Neural cell (in vitro differentiated cells): ENCODE results near the gene FOXL2. TPM values are rescaled to one million over a fixed set of nuclear protein-coding genes. Genes with fewer than 3 reads are reported as not detected.

Experiments
- H2AFZ ChIP-seq: fragments of 200-600, 300-800 bp; sonication (generic), shearing (Covaris generic); 2 replicates; pipeline ENCODE4 v1.6.0; 2014; ENCODE audit warnings: low read depth, mild to moderate bottlenecking, antibody characterized with exemption, low read length, moderate library complexity
- H3F3A ChIP-seq: fragments of 200-600 bp; shearing (Covaris generic); 2 replicates; pipeline ENCODE4 v1.6.1; 2016; ENCODE audit warnings: mild to moderate bottlenecking, moderate library complexity, mixed read lengths, antibody characterized with exemption, low read length; ENCODE audit not compliant: insufficient read depth, poor library complexity, severe bottlenecking
- H3K27ac ChIP-seq: fragments of 200-600, 300-800 bp; sonication (generic), shearing (Covaris generic); 2 replicates; pipeline ENCODE4 v1.5.1; 2014; ENCODE audit warnings: mild to moderate bottlenecking, low read length, moderate library complexity
- H3K27me3 ChIP-seq: fragments of 300-800, 200-600 bp; sonication (generic), shearing (Covaris generic); 2 replicates; pipeline ENCODE4 v1.6.0; 2014; ENCODE audit warnings: mild to moderate bottlenecking, low read depth, low read length, moderate library complexity; ENCODE audit not compliant: insufficient read depth
- H3K36me3 ChIP-seq: fragments of 300-800, 200-600 bp; sonication (generic), shearing (Covaris generic); 2 replicates; pipeline ENCODE4 v1.5.1; 2014; ENCODE audit warnings: mild to moderate bottlenecking, antibody characterized with exemption, low read length, moderate library complexity; ENCODE audit not compliant: insufficient read depth
- H3K4me2 ChIP-seq: fragments of 300-800, 200-600 bp; sonication (generic), shearing (Covaris generic); 2 replicates; pipeline ENCODE4 v1.6.0; 2014; ENCODE audit warnings: mild to moderate bottlenecking, low read length
- H3K4me3 ChIP-seq: fragments of 300-800, 200-600 bp; sonication (generic), shearing (Covaris generic); 2 replicates; pipeline ENCODE4 v1.5.1; 2014; ENCODE audit warnings: mild to moderate bottlenecking, low read length, moderate library complexity
- H3K79me2 ChIP-seq: fragments of 200-600 bp; shearing (Covaris generic); replicated peaks from 2 replicates; pipeline ENCODE4 v1.6.0; 2014; ENCODE audit warnings: mild to moderate bottlenecking, low read length, moderate library complexity; ENCODE audit not compliant: insufficient read depth
- H3K9ac ChIP-seq: fragments of 300-800, 200-600 bp; sonication (generic), shearing (Covaris generic); 2 replicates; pipeline ENCODE4 v1.6.1; 2016; ENCODE audit warnings: mild to moderate bottlenecking, low read length, mixed read lengths
- H3K9me2 ChIP-seq: fragments of 200-600 bp; shearing (Covaris generic); 2 replicates; pipeline ENCODE4 v1.6.1; 2016; ENCODE audit warnings: mild to moderate bottlenecking, low read length, mixed read lengths; ENCODE audit not compliant: insufficient read depth
- H3K9me3 ChIP-seq: fragments of 200-600, 300-800 bp; sonication (generic), shearing (Covaris generic); 2 replicates; pipeline ENCODE4 v1.6.1; 2016; ENCODE audit warnings: mild to moderate bottlenecking, mixed run types, low read length, moderate library complexity, mixed read lengths
- H4K20me1 ChIP-seq: fragments of 200-600 bp; shearing (Covaris generic); 2 replicates; pipeline ENCODE4 v1.6.1; 2016; ENCODE audit warnings: mild to moderate bottlenecking, mixed run types; ENCODE audit not compliant: insufficient read depth
- CTCF ChIP-seq: fragments of 450-650 bp; IDR thresholded peaks from 2 replicates; pipeline ENCODE4 v1.5.1; 2014; ENCODE audit warnings: antibody characterized with exemption, mild to moderate bottlenecking, moderate library complexity; ENCODE audit not compliant: poor library complexity, severe bottlenecking
- EP300 ChIP-seq: fragments of 450-650 bp; conservative IDR thresholded peaks from 2 replicates; pipeline ENCODE4 v1.6.1; 2014; ENCODE audit warnings: antibody characterized with exemption, mild to moderate bottlenecking, moderate library complexity; ENCODE audit not compliant: poor library complexity, severe bottlenecking
- EZH2 ChIP-seq: fragments of 200-600, 300-800 bp; shearing (Covaris generic), sonication (generic); IDR thresholded peaks from 2 replicates; pipeline ENCODE4 v1.6.1; 2014; ENCODE audit warnings: antibody characterized with exemption, low read length, borderline replicate concordance, mild to moderate bottlenecking; ENCODE audit not compliant: insufficient read depth, poor library complexity, severe bottlenecking
- MXI1 ChIP-seq: fragments of 450-650 bp; conservative IDR thresholded peaks from 2 replicates; pipeline ENCODE4 v1.6.1; 2014; ENCODE audit warnings: antibody characterized with exemption, mild to moderate bottlenecking; ENCODE audit not compliant: poor library complexity, severe bottlenecking
- POLR2AphosphoS5 ChIP-seq: IDR thresholded peaks from 2 replicates; pipeline ENCODE4 v1.6.1; 2012
- RAD21 ChIP-seq: fragments of 450-650 bp; conservative IDR thresholded peaks from 2 replicates; pipeline ENCODE4 v1.6.1; 2014; ENCODE audit warnings: antibody characterized with exemption, mild to moderate bottlenecking, moderate library complexity
- REST ChIP-seq: IDR thresholded peaks from 2 replicates; pipeline ENCODE4 v1.6.1; 2012; ENCODE audit warnings: borderline replicate concordance
- SMC3 ChIP-seq: fragments of 450-650 bp; conservative IDR thresholded peaks from 2 replicates; pipeline ENCODE4 v1.6.1; 2014; ENCODE audit warnings: antibody characterized with exemption, mild to moderate bottlenecking, moderate library complexity; ENCODE audit not compliant: poor library complexity
- TAF1 ChIP-seq: IDR thresholded peaks from 2 replicates; pipeline ENCODE4 v1.6.1; 2012; ENCODE audit warnings: low read depth
- polyA plus RNA-seq: library from polyadenylated mRNA; depleted of rRNA; stranded (reverse); fragments of >200 nt; gene quantifications from 2 replicates; pipeline ENCODE4 v1.2.3, GENCODE V29; 2014

Gene FOXL2
- polyA plus RNA-seq, 1 donor from 2014 or later, result not detected

- H3K9me3 ChIP-seq, result no peaks in the 10 kb centered on the region
- no peaks in the 10 kb centered on the region for H3F3A ChIP-seq
- no peak for TF ChIP-seq RAD21
- TF ChIP-seq EZH2, result no peak
- TF ChIP-seq POLR2AphosphoS5, result no peak
- TF ChIP-seq MXI1, result no peak
- TF ChIP-seq CTCF, result no peak
- no peak for TF ChIP-seq EP300
- no peak for TF ChIP-seq REST
- TF ChIP-seq SMC3, result no peak
- TF ChIP-seq TAF1, result no peak
- H3K4me3 ChIP-seq, result no peak overlapping the region
- H3K9ac ChIP-seq, result no peak overlapping the region
- no peaks in the 10 kb centered on the region for H4K20me1 ChIP-seq
- H3K27me3 ChIP-seq, result no peaks in the 10 kb centered on the region
- H3K79me2 ChIP-seq, result no peaks in the 10 kb centered on the region
- no peak overlapping the region for H3K4me2 ChIP-seq
- no peak overlapping the region for H3K27ac ChIP-seq
- no peaks in the 10 kb centered on the region for H3K9me2 ChIP-seq
- no peaks in the 10 kb centered on the region for H3K36me3 ChIP-seq
- H2AFZ ChIP-seq, result no peak overlapping the region
Observed at GRCh38 chr3:138898301-138898700, 48.6 kb downstream of the FOXL2 start.

Other genes starting within 250 kb of the FOXL2 start
- gene PIK3CB, start 112.2 kb downstream of the FOXL2 start, polyA plus RNA-seq, result 11.4 and 11.5 TPM in 2 replicates
- gene FOXL2NB, start 80 bp upstream of the FOXL2 start, polyA plus RNA-seq, result not detected in 2 replicates
- not detected in 2 replicates for gene PRR23A, start 59.1 kb upstream of the FOXL2 start, polyA plus RNA-seq
- not detected in 2 replicates for gene PRR23B, start 73.8 kb upstream of the FOXL2 start, polyA plus RNA-seq
- gene PRR23C, start 97.8 kb upstream of the FOXL2 start, polyA plus RNA-seq, result not detected in 2 replicates